ENCODE results near the gene GPR146.
"Not testable (repeated sequence)": the region's sequence is repeated elsewhere in the genome, so short reads cannot be mapped to it uniquely, and the experiment has no call there.

GPR146 gene

DNA sequence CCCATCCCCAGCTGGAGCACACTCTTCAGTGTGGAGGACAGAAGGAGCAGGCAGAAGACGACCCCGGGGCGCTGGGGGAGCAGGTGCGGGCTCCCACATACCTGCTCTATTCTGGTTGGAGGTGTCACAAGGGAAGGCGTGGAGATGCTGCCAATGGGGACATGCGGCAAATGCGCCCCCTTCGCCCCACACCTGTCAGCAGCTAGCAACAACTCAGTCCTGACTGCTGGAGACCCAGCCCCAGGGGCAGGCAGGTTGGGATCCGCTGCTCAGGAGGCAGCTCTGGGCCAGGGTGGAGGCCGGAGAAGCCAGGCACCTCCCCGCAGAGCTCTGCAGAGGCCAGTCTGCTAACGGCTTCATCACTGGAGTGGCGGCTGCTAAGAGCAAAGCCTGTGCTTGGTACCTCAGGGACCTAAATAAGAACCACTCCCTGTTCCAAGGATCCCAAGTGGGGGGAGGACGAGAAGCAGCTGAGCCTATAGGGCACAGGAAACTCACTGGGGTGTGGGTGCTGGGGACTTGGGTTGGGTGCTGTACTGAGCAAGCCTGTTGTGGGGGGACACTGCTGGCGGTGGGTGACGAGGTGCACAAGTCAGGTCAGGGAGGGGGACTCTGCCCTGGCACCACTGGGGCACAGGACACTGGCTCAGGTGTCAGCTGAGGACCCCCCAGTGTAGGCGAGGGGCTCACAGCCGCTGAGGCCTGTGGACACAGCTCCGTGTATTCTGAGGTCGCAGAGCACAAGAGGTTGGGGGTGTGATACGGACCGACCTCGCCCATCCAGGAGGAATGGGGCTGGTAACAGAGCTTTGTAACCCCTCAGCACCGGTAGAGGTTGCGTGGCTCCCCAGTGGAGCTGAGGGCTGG, 19.2 kb upstream of the GPR146 start:
- in situ Hi-C loops (cut with MboI; ENCODE audit: low sequenced_read_pairs): no loop called here

DNA sequence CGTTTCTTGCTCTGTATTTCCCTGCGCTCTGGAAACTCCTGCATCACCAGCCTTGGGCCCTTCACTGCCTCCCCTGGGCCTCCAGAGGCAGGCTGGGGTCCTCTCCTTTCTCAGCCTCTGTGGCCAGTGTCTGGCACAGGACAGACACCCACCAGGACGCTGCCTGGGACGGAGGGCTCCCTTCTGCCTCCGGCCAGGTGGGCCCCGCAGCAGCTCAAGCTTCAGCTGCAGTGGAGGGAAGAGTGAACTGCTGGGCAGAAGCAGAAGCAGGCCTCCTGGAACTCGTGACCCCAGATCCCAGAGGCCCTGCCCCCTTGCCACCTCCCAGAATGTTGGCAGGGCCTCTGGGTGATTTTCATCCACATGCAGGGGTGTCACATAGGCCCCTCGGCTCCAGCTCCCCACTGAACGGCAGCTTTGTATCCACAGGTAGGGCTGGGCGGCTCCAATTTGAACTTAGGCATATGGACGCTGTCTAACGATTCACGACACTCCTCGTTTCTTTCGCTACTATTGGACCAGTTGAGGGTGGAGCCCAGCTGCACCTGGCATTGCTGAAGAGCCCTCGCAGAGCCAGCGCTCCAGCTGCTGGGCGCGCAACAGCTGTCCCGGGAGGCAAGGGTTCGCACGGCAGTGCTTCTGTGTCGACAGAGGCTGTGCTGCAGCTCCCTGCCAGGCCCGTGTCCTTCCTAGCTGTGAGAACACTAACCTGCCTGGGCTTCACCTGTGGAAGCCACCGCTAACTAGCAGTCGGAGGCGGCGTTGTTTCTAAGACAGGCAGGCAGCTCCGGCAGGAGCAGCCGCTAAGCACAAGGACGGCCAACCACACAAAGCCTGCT, 18.4 kb upstream of the GPR146 start:
- in situ Hi-C loops (cut with MboI; ENCODE audit: low sequenced_read_pairs): no loop called here

DNA sequence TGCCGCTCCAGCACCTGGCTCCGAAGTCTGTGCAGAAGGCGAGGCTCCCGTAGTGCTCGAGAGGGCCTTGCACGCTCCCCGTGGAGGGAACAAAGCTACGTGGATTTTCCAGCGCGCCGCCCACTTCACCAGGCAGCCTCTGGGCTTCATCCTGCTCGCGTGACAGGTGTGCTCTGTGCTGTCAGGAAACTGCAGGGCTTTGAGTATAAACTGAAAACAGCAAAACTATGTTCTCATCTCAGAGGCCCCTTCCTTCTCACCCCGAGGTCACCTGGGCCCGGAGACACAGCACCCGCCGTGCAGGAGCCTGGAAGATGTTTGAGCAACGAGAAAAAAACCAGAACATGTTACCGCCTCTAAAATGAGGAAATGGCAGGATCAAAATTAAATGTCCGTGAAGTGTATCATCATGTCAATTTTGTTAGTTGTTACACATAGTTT, 17.6 kb upstream of the GPR146 start:
- in situ Hi-C loops (cut with MboI; ENCODE audit: low sequenced_read_pairs): no loop called here

DNA sequence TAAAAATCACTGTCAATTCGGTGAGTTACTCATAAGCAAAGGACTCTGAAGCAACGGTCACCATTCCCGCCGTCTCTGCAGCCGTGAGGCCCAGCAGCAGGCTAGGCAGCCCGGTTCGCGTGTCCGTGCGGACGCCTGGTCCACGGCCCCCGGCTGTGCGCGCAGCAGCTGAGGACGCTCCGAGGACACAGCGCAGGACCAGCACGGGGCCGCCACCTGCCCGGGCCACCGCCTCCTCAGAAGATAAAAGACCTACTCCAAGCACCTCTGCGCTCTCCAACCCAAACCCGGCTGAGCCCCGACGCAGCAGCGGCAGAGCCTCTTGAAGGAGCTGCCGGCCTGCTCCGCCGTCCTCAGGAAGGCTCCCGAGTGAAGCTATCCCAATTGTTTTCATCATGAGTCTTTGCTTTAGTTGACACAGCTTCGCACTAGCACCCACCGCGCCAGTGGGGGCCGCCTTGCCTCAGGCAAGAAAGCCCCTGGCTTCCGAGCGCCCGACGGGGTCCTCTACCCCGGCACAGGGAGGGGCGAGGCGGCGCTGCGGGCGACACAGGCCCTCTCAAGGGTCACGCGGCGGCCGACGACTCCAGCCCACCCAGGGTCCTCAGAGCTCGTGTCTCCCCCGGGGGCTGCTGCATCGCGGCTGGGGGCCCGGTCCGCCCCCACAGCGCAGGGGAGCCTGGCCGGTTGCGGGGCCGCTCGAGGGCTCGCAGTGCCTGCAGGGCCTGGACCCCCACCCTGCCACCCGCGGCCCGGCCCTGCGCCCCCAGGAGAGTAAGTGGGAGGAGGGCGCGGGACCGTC, 16.9 kb upstream of the GPR146 start:
- in situ Hi-C loops (cut with MboI; ENCODE audit: low sequenced_read_pairs): no loop called here

DNA sequence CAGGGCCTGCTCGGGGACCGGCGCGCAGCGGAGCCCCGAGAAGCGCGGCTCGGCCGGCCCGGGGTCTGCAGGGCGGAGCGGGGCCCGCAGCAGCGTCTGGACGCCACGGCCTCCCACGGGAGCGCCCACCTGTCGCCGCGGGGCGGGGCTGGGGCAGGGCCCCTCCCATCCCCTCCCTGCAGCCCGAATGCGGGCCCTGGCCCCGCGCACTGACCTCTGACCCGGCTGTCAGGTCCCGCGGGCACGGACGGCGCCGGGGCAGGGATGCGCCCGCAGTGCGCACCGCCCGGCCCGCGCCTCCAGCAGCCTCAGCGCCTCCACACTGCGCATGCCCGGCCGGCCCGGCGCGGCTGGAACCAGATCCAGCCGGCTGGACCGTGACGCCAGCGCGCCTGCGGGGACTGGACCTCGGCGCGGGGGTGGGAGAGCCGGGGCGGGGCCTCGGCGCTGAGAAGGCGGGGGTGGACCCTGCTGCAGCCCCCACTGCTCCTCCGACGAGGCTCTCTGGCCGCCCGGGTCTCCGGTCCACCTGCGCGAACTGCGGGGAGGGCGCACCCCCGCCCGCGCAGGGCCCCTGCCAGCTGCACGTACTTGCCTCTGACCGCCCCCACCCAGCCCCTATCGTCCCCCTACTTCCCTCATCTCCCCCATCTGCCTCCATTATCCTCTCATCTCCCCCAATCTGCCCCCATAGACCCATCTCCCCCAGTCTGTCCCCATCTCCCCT, 16.1 kb upstream of the GPR146 start:
- in situ Hi-C loops (cut with MboI; ENCODE audit: low sequenced_read_pairs): no loop called here

DNA sequence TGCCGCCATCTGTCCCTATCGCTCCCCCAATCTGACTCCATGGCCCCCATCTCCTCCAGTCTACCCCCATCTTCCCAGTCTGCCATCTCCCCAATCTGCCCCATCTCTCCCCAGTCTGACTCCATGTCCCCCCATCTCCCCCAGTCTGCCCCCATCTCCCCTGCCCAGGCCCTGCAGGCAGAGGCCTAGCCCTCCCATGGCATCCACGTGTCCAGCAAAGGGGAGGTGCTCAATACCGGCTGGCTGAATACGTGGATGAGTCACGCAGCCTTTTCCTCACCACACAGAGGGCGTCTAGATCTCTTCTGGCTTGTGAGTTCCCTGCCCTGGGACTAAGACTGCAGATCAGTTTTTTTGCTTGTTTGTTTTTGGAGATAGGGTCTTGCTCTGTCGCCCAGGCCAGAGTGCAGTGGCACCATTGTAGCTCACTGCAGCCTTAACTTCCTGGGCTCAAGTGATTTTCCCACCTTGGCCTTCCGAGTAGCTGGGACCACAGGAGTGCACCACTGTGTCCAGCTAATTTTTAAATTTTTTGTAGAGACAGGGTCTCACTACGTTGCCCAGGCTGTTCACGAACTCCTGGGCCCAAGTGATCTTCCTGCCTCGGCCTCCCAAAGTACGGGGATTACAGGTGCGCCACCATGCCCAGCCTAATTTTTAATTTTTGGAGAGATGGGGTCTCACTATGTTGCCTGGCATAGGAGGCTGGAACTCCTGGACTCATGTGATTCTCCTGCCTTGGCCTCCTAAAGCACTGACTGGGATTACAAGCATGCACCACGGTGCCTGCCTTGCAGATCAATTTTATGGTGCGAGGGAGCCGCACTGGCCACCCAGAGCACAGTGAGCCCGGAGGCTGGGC, 15.3 kb upstream of the GPR146 start:
- in situ Hi-C loops (cut with MboI; ENCODE audit: low sequenced_read_pairs): no loop called here

DNA sequence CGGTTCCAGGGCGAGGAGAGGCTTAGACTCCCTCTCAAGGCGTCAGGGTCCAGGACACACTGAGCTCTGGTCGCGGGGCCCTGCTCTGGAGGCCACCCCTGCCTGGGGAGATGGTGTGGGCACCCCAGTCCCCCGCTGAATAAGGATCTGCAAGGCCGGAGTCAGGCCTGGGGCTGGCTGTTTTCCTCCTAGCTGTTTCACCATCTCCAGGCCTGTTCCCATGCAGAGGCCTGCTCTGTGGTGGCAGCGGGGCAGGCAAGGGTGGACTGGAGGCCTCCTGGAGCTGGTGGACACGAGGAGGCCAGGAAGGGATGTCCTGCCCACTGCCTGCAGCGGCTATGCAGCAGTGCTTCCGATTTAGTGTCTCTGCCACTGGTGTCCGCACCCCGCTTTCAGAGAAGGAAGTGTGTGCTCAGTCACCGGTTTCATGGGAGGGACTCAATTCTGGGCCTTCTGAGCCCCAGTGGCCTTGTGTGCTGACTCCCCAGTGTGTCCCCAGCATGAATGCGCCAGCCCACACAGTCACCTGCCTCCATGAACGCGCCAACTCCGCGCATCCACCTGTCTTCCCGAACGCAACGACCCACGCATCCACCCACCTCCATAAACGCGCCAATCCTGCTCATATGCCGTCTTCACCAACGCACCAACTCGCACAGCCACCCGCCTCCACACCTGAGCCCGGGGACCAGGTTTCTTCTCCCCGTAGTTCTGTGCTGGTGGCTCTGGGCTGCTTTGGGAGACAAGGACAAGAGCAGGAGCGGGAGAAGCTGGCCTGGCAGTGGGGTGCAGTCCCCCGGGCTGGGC, 14.5 kb upstream of the GPR146 start:
- in situ Hi-C loops (cut with MboI; ENCODE audit: low sequenced_read_pairs): no loop called here

DNA sequence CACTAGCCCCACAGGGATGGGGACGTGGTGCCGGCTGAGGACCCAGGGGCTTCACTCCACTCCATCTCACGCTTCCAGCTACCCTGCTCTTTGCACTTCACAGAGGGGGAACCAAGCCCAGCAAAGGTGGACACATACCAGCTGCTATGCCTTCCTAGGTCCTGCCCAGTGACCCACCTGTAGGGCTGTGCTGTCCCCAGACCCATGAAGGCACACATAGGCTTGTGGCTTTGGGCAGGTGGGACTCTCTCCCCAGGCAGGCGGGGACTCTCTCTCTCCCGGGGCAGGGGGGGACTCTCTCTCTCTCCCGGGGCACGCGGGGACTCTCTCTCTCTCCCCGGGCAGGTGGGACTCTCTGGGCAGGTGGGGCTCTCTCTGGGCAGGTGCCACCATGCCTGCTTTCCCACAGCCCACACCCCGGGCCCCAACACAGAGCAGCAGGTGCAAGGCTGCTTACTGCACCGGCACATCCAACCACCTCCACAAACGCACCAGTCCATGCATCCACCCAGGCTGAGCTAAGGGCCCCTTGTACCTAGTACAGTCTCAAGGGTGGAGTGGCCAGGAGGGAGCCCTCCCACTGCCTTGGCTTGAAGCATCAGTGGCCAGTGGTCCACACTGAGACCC, 13.8 kb upstream of the GPR146 start:
- in situ Hi-C loops (cut with MboI; ENCODE audit: low sequenced_read_pairs): no loop called here

DNA sequence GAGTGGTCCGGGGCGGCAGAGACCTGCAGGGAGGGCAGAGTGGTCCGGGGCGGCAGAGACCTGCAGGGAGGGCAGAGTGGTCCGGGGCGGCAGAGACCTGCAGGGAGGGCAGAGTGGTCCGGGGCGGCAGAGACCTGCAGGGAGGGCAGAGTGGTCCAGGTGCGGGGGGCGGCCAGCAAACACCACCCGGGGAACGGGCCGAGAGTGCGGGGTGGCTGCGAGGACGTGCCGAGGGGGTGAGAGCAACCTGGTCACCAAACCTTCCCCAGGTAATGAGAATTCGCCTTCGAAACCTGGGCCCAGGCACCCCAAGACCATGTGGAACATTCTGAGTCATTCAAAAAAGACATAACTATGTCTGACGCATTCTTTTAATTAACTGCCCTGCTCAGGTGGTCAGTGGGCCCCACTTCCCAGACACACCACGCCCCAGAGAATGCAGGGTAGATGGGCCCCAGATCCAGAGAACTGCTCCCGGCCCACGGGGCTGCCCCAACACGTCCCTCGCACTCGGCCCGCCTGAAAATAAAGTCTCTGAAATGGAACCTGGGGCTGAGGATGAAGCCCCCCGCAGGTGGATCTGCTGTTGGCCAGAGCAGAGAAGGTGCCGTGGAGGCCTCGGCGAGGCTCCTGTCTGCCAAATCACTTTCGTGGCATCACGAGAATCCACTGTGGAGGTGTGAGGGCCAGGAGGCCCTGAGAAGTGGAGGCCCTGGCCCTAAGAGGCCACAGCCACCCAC, 12.5 kb upstream of the GPR146 start:
- in situ Hi-C loops (cut with MboI; ENCODE audit: low sequenced_read_pairs): no loop called here

DNA sequence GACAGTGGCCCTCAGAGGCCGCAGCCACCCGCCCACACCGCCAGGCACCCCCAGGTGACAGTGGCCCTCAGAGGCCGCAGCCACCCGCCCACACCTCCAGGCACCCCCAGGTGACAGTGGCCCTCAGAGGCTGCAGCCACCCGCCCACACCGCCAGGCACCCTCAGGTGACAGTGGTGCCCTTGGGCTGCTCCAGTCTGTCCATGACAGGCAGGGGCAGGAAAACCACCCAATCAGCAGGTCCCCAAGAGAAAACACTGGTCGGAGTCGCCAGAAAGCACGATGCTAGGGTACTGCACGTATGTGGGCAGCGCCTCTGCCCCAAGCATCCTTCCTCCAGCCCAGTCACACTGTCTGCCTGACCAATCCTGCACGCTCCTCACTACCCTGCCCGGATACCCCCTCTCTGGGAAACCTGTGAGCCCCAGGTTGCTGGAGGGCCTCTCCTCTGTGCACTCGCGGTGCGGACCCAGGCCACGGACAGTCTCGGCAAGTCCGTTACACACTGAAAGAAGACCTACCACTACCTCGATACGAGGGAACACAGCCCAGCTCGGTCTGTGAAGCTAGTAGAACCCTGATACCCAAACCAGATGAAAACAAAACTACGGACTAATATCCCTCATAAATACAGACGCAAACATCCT, 11.7 kb upstream of the GPR146 start:
- in situ Hi-C loops (cut with MboI; ENCODE audit: low sequenced_read_pairs): no loop called here

DNA sequence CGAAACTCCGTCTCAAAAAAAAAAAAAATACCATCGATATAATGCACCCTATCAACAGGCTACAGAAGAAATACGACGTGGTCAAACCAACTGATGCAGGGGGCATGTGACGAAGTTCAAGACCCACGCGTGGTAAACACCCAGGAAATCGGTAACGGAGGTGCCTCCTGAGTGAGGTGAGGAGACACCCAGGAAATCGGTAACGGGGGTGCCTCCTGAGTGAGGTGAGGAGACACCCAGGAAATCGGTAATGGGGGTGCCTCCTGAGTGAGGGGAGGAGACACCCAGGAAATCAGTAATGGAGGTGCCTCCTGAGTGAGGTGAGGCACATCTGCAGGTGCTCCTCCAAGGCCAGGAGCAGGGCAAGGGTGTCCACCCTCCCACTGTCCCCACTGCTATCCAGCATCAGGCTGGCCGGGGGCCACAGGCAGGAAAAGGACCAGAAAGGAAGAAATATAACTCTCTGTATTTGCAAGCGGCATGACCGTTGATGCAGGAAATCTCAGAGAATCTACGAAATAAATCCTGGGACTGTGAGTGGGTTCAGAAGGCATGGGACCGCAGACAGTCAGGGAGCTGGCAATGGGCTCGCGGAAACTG, 10.7 kb upstream of the GPR146 start:
- in situ Hi-C loops (cut with MboI; ENCODE audit: low sequenced_read_pairs): no loop called here

DNA sequence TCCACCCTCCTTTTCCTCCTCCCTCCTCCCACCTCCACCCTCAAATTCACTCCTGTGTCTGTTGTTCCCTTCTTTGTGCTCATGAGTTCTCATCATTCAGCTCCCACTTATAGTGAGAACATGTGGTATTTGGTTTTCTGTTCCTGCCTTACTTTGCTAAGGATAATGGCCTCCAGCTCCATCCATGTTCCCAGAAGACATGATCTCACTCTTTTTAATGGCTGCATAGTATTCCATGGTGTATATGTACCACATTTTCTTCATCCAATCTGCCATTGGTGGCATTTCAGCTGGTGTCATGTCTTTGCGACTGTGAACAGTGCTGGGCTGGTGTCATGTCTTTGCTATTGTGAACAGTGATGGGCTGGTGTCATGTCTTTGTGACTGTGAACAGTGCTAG, 9.6 kb upstream of the GPR146 start:
- in situ Hi-C loops (cut with MboI; ENCODE audit: low sequenced_read_pairs): not testable (repeated sequence)

DNA sequence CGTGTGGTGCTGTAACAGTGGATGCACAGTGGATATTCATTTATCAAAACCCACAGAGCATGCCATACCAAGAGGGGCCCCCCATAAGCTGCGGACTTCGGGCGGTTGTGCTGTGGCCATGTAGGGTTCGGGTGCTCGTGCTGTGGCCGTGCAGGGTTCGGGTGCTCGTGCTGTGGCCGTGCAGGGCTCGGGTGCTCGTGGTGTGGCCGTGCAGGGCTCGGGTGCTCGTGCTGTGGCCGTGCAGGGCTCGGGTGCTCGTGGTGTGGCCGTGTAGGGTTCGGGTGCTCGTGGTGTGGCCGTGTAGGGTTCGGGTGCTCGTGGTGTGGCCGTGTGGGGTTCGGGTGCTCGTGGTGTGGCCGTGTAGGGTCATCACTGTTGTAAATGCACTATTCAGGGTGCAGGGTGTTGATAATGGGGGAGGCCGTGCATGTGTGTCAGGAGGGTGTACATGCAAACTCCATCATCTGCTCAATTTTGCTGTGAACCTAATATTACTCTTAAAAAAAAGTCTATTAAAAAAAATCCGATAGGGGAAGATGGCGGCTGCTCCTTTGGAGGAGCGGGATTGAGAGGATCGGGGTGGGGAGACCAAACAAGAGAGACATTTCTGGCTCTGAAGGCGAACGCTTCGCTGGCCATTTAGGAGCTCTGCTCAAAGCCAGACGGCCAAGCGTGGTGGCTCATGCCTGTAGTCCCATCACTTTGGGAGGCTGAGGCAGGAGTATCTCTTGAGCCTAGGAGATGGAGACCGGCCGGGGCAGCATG, 8.0 kb upstream of the GPR146 start:
- in situ Hi-C loops (cut with MboI; ENCODE audit: low sequenced_read_pairs): not testable (repeated sequence)

DNA sequence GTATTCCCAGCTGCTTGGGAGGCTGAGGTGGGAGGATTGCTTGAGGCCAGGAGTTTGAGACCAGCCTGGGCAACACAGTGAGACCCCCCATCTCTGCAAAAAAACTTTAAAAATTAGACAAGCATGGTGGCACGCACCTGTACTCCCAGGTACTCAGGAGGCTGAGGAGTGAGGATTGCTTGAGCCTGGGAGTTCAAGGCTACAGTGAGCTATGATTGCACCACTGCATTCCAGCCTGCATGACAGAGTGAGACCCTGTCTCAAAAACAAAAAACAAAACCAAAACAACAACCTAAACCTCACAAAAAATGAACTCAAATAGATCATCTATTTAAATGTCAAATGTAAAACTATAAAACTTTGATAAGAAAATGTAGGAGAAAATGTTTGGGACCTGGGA, 4.1 kb upstream of the GPR146 start:
- in situ Hi-C loops (cut with MboI; ENCODE audit: low sequenced_read_pairs): loop anchor here (10.0 kb wide), 1 partner anchor 45 kb away; no protein-coding TSS in a partner anchor

DNA sequence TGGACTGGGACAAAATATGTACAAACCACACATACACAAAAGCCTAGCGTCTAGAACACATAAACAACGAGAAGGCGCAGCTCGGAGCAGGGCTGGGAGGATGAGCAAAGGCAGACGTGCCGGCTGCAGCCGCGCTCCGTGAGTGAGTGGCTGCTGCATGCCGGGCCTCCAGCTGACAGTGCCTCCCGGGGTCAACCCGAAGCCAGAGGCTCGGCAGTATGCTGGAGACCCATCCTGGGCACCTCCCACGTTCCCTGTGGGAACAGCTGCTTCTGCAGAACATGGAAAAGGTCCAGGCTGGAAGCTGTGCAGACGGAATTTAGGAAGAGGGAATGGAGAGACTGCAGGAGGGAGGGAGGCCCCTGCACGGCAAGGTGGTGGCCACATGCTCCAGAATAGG, 3.6 kb upstream of the GPR146 start:
- in situ Hi-C loops (cut with MboI; ENCODE audit: low sequenced_read_pairs): loop anchor here (10.0 kb wide), 1 partner anchor 46 kb away; no protein-coding TSS in a partner anchor
